WTC11 (cell line): ENCODE data around the gene RUFY3. TPM values are rescaled to one million over a fixed set of nuclear protein-coding genes. Genes with fewer than 3 reads are reported as not detected.

Experiments used
- ATAC-seq: fragments of 200-7000 bp; cut with Tn5 transposase; 2 replicates; pipeline ENCODE4 v1.10.0; 2021; ENCODE audit warnings: mild to moderate bottlenecking, moderate library complexity
- CTCF ChIA-PET: fragments of 300-600 bp; sonication (Branson Sonifier 250); formaldehyde crosslinking; loops from one replicate; lab custom pipeline; 2021; ENCODE audit warnings: antibody characterized with exemption; lab: Charles Lee
- POLR2A ChIA-PET: fragments of 350-600 bp; sonication (Branson Sonifier 250); formaldehyde crosslinking; loops from one replicate; lab custom pipeline; 2021; ENCODE audit warnings: antibody characterized with exemption; lab: Charles Lee
- DNase-seq: peaks from one replicate; pipeline ENCODE4 v3.0.0; 2021; ENCODE audit warnings: low spot score
- H3K27ac Mint-ChIP-seq: 2 replicates; pipeline ENCODE4 v1.8.0; 2021; ENCODE audit warnings: mixed read lengths
- H3K27me3 Mint-ChIP-seq: 2 replicates; pipeline ENCODE4 v1.8.0; 2021; ENCODE audit warnings: low read depth, mild to moderate bottlenecking, moderate library complexity, mixed read lengths
- H3K36me3 Mint-ChIP-seq: 2 replicates; pipeline ENCODE4 v1.8.0; 2021; ENCODE audit warnings: mixed read lengths
- H3K4me1 Mint-ChIP-seq: 2 replicates; pipeline ENCODE4 v1.8.0; 2022; ENCODE audit warnings: mixed read lengths
- H3K4me3 Mint-ChIP-seq: 2 replicates; pipeline ENCODE4 v1.8.0; 2021; ENCODE audit warnings: mild to moderate bottlenecking, moderate library complexity, mixed read lengths
- H3K9me3 Mint-ChIP-seq: 2 replicates; pipeline ENCODE4 v1.8.0; 2021; ENCODE audit warnings: mixed read lengths
- ATF6 ChIP-seq: sonication (generic); formaldehyde crosslinking; IDR thresholded peaks from 2 replicates; pipeline ENCODE4 v1.8.1; 2023; ENCODE audit warnings: mild to moderate bottlenecking, missing genetic modification reagents
- CREB1 ChIP-seq: sonication (generic); formaldehyde crosslinking; IDR thresholded peaks from 2 replicates; pipeline ENCODE4 v1.8.0; 2023; ENCODE audit warnings: mild to moderate bottlenecking, missing genetic modification reagents
- ETV6 ChIP-seq: sonication (generic); formaldehyde crosslinking; IDR thresholded peaks from 2 replicates; pipeline ENCODE4 v1.8.1; 2022; ENCODE audit warnings: mild to moderate bottlenecking, missing genetic modification reagents
- FOXK1 ChIP-seq: sonication (generic); formaldehyde crosslinking; IDR thresholded peaks from 2 replicates; pipeline ENCODE4 v1.8.0; 2022; ENCODE audit warnings: mild to moderate bottlenecking, moderate library complexity, missing genetic modification reagents
- GABPB1 ChIP-seq: sonication (generic); formaldehyde crosslinking; IDR thresholded peaks from 2 replicates; pipeline ENCODE4 v1.8.1; 2023; ENCODE audit warnings: mild to moderate bottlenecking, missing genetic modification reagents
- JAZF1 ChIP-seq: fragments of 250-450 bp; sonication (Bioruptor Pico); IDR thresholded peaks from 2 replicates; pipeline ENCODE4 v1.9.0; 2021; ENCODE audit warnings: moderate library complexity, mild to moderate bottlenecking, inconsistent platforms
- KAT7 ChIP-seq: sonication (generic); formaldehyde crosslinking; IDR thresholded peaks from 2 replicates; pipeline ENCODE4 v1.8.1; 2023; ENCODE audit warnings: missing genetic modification reagents, mild to moderate bottlenecking, borderline replicate concordance
- MYBL2 ChIP-seq: sonication (generic); formaldehyde crosslinking; IDR thresholded peaks from 2 replicates; pipeline ENCODE4 v1.8.1; 2023; ENCODE audit warnings: mild to moderate bottlenecking, moderate library complexity, missing genetic modification reagents
- NR1H2 ChIP-seq: sonication (generic); formaldehyde crosslinking; IDR thresholded peaks from 2 replicates; pipeline ENCODE4 v1.9.0; 2021; ENCODE audit warnings: mild to moderate bottlenecking, moderate library complexity, missing genetic modification reagents
- SMAD3 ChIP-seq: sonication (generic); formaldehyde crosslinking; IDR thresholded peaks from 2 replicates; pipeline ENCODE4 v1.8.0; 2022; ENCODE audit warnings: missing genetic modification reagents, mild to moderate bottlenecking, borderline replicate concordance
- SOX15 ChIP-seq: fragments of 250-450 bp; sonication (Bioruptor Pico); IDR thresholded peaks from 2 replicates; pipeline ENCODE4 v1.9.0; 2021; ENCODE audit warnings: mild to moderate bottlenecking
- SP1 ChIP-seq: sonication (generic); formaldehyde crosslinking; conservative IDR thresholded peaks from 2 replicates; pipeline ENCODE4 v1.8.1; 2022; ENCODE audit warnings: missing genetic modification reagents
- TP53 ChIP-seq: sonication (generic); formaldehyde crosslinking; IDR thresholded peaks from 2 replicates; pipeline ENCODE4 v1.8.1; 2023; ENCODE audit warnings: mild to moderate bottlenecking, missing genetic modification reagents
- USF1 ChIP-seq: sonication (generic); formaldehyde crosslinking; IDR thresholded peaks from 2 replicates; pipeline ENCODE4 v1.8.0; 2022; ENCODE audit warnings: mild to moderate bottlenecking, missing genetic modification reagents
- ZNF121 ChIP-seq: sonication (generic); formaldehyde crosslinking; IDR thresholded peaks from 2 replicates; pipeline ENCODE4 v1.8.0; 2023; ENCODE audit warnings: missing genetic modification reagents
- ZNF232 ChIP-seq: sonication (generic); formaldehyde crosslinking; IDR thresholded peaks from 2 replicates; pipeline ENCODE4 v1.8.0; 2022; ENCODE audit warnings: mild to moderate bottlenecking, missing genetic modification reagents
- ZNF281 ChIP-seq: sonication (generic); formaldehyde crosslinking; IDR thresholded peaks from 2 replicates; pipeline ENCODE4 v1.8.0; 2023; ENCODE audit warnings: mild to moderate bottlenecking, missing genetic modification reagents
- ZNF317 ChIP-seq: sonication (generic); formaldehyde crosslinking; IDR thresholded peaks from 2 replicates; pipeline ENCODE4 v1.8.1; 2023; ENCODE audit warnings: low read depth, mild to moderate bottlenecking, moderate library complexity, missing genetic modification reagents, borderline replicate concordance
- total RNA-seq: library from RNA; stranded (reverse); gene quantifications from 3 replicates; pipeline ENCODE4 v1.2.3, GENCODE V29; 2021
- TF ChIP-seq, protein P1 (sequence below): sonication (generic); formaldehyde crosslinking; IDR thresholded peaks from 2 replicates; pipeline ENCODE4 v1.8.0; 2022; ENCODE audit warnings: missing genetic modification reagents
- TF ChIP-seq, protein P2 (sequence below): sonication (generic); formaldehyde crosslinking; IDR thresholded peaks from 2 replicates; pipeline ENCODE4 v1.8.0; 2022; ENCODE audit warnings: mild to moderate bottlenecking, missing genetic modification reagents
- TF ChIP-seq, protein P3 (sequence below): fragments of 250-450 bp; sonication (Bioruptor Pico); IDR thresholded peaks from 2 replicates; pipeline ENCODE4 v1.9.0; 2021; ENCODE audit warnings: mild to moderate bottlenecking, borderline replicate concordance

Gene RUFY3
- total RNA-seq, 1 experiment from 2014 or later = 49.0 TPM

- H3K27me3 Mint-ChIP-seq = peaks cover 3% of the 10 kb centered on the region; the same call in 1 of the 2 replicates
- DNase-seq (peak; percentile 78), ATAC-seq (peak; percentile 60)
- peak overlapping the region; percentile 54 for H3K27ac Mint-ChIP-seq
- peak overlapping the region; percentile 86 for H3K4me3 Mint-ChIP-seq
- ChIA-PET POLR2A (interaction anchor here (0.6 to 2.0 kb wide), 4 partner anchors 9 to 196 kb away, joined by 3 to 7 read pairs (median 4); partner anchors contain the start of genes MOB1B and UTP3), CTCF (interaction anchor here (0.8 to 3.0 kb wide), 7 partner anchors 8 to 305 kb away, joined by 3 to 15 read pairs (median 4); partner anchors contain the start of genes RUFY3 and UTP3)
- H3K9me3 Mint-ChIP-seq = no peaks in the 10 kb centered on the region
- peaks cover 22% of the 10 kb centered on the region for H3K4me1 Mint-ChIP-seq
- H3K36me3 Mint-ChIP-seq = no peaks in the 10 kb centered on the region
- TF ChIP-seq SOX15 (no peak), NR1H2 (no peak), CREB1 (CRISPR knock-in tag) (peak; percentile 52; the same call in 1 of the 2 replicates), GABPB1 (CRISPR knock-in tag) (no peak), FOXK1 (peak; percentile 31; the same call in 1 of the 2 replicates), KAT7 (CRISPR knock-in tag) (peak; percentile 10; the same call in 1 of the 2 replicates), SMAD3 (0 out of 2 replicates have a peak, but pooled peaks have one; percentile 46), ETV6 (CRISPR knock-in tag) (peak; percentile 49; the same call in 1 of the 2 replicates), MYBL2 (peak; percentile 52; the same call in 1 of the 2 replicates), TP53 (CRISPR knock-in tag) (0 out of 2 replicates have a peak, but pooled peaks have one; percentile 30), USF1 (CRISPR knock-in tag) (peak; percentile 79; the same call in 1 of the 2 replicates), ATF6 (CRISPR knock-in tag) (no peak), ZNF281 (CRISPR knock-in tag) (0 out of 2 replicates have a peak, but pooled peaks have one; percentile 32), ZNF121 (no peak), JAZF1 (no peak), ZNF317 (no peak), ZNF232 (CRISPR knock-in tag) (no peak; the same call in 1 of the 2 replicates), SP1 (0 out of 2 replicates have a peak, but pooled peaks have one; percentile 30)
- TF ChIP-seq, protein P1, sequence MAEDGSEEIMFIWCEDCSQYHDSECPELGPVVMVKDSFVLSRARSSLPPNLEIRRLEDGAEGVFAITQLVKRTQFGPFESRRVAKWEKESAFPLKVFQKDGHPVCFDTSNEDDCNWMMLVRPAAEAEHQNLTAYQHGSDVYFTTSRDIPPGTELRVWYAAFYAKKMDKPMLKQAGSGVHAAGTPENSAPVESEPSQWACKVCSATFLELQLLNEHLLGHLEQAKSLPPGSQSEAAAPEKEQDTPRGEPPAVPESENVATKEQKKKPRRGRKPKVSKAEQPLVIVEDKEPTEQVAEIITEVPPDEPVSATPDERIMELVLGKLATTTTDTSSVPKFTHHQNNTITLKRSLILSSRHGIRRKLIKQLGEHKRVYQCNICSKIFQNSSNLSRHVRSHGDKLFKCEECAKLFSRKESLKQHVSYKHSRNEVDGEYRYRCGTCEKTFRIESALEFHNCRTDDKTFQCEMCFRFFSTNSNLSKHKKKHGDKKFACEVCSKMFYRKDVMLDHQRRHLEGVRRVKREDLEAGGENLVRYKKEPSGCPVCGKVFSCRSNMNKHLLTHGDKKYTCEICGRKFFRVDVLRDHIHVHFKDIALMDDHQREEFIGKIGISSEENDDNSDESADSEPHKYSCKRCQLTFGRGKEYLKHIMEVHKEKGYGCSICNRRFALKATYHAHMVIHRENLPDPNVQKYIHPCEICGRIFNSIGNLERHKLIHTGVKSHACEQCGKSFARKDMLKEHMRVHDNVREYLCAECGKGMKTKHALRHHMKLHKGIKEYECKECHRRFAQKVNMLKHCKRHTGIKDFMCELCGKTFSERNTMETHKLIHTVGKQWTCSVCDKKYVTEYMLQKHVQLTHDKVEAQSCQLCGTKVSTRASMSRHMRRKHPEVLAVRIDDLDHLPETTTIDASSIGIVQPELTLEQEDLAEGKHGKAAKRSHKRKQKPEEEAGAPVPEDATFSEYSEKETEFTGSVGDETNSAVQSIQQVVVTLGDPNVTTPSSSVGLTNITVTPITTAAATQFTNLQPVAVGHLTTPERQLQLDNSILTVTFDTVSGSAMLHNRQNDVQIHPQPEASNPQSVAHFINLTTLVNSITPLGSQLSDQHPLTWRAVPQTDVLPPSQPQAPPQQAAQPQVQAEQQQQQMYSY (CRISPR knock-in tag) = 0 out of 2 replicates have a peak, but pooled peaks have one; percentile 9
- TF ChIP-seq, protein P2, sequence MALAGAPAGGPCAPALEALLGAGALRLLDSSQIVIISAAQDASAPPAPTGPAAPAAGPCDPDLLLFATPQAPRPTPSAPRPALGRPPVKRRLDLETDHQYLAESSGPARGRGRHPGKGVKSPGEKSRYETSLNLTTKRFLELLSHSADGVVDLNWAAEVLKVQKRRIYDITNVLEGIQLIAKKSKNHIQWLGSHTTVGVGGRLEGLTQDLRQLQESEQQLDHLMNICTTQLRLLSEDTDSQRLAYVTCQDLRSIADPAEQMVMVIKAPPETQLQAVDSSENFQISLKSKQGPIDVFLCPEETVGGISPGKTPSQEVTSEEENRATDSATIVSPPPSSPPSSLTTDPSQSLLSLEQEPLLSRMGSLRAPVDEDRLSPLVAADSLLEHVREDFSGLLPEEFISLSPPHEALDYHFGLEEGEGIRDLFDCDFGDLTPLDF (CRISPR knock-in tag) = peak; percentile 40; the same call in 1 of the 2 replicates
- TF ChIP-seq, protein P3, sequence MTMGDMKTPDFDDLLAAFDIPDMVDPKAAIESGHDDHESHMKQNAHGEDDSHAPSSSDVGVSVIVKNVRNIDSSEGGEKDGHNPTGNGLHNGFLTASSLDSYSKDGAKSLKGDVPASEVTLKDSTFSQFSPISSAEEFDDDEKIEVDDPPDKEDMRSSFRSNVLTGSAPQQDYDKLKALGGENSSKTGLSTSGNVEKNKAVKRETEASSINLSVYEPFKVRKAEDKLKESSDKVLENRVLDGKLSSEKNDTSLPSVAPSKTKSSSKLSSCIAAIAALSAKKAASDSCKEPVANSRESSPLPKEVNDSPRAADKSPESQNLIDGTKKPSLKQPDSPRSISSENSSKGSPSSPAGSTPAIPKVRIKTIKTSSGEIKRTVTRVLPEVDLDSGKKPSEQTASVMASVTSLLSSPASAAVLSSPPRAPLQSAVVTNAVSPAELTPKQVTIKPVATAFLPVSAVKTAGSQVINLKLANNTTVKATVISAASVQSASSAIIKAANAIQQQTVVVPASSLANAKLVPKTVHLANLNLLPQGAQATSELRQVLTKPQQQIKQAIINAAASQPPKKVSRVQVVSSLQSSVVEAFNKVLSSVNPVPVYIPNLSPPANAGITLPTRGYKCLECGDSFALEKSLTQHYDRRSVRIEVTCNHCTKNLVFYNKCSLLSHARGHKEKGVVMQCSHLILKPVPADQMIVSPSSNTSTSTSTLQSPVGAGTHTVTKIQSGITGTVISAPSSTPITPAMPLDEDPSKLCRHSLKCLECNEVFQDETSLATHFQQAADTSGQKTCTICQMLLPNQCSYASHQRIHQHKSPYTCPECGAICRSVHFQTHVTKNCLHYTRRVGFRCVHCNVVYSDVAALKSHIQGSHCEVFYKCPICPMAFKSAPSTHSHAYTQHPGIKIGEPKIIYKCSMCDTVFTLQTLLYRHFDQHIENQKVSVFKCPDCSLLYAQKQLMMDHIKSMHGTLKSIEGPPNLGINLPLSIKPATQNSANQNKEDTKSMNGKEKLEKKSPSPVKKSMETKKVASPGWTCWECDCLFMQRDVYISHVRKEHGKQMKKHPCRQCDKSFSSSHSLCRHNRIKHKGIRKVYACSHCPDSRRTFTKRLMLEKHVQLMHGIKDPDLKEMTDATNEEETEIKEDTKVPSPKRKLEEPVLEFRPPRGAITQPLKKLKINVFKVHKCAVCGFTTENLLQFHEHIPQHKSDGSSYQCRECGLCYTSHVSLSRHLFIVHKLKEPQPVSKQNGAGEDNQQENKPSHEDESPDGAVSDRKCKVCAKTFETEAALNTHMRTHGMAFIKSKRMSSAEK = no peak
Measured at GRCh38 chr4:70705183-70706043, 16.4 kb upstream of the RUFY3 start.
